ENCODE measurements around the gene FHIT.

The FHIT gene

DNA sequence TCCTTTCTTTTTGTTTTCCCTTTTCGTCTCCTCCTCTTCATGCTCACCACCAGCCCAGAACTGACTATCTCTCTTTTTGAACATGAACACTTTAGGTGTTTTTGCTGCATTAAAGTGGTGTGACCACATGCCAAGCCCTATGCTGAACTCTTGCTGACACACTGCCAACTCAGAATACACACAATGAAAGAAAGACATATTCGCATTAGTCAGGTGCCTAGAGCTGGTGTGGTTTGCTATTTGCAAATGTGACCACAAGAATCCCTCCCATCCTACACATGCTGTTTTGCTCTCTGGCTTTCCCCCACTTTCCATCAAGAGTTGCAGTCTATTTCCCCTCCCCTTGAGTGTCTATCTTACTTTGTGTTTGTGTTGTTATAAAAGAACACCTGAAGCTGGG lies 1233.6 kb downstream of the FHIT start:
- DNase-seq = no peak

DNA sequence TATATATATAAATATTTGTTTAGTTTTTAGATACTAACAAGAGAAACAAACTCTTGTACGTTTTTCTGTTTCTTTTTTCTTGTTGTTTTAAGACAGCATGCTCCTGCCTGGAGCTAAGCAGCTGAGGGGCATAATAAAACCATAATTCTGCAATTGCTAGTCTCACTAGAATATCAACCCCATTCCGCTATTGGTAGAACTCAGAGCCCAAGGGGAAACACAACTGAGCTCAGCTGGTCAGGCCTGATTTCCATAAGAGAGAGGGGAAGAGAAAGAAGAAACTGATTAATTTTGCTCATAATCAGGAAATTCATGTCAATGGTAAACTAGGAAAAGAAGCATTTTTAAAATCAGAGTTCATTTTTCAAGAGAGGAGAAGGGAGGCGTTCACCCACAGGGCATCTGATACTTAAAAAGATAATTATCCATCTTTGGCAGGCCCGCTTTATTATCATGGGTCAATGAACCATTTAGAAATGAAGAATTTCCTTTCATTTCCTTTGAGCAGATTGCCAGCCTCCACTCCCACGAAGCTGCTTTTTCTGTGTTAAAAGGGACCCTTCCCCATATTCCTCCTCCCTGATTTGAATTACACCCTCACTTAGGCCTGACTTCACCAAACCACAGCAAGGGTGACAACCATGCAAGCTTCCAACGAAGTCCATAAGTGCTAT lies 1236.1 kb downstream of the FHIT start:
- DNase-seq = peak; percentile 74

DNA sequence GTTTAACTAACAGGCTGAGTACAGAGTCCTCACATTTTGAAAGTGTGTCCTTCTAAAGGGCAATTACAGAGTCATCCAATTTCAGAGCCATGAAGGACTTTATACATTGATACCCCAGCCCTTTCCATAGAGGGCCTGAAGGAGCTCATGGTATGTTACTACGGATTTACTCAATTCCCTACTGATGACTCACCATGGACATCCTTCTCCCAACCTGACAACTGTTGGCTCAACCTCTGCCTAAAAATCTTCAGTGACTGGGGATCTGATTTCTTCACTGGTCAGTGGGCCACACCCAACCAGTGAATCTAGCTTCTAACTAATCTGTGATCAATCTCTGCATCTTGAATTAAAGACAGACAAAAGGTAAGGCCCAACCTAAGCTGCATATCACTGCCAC lies 1238.0 kb downstream of the FHIT start:
- DNase-seq = no peak

DNA sequence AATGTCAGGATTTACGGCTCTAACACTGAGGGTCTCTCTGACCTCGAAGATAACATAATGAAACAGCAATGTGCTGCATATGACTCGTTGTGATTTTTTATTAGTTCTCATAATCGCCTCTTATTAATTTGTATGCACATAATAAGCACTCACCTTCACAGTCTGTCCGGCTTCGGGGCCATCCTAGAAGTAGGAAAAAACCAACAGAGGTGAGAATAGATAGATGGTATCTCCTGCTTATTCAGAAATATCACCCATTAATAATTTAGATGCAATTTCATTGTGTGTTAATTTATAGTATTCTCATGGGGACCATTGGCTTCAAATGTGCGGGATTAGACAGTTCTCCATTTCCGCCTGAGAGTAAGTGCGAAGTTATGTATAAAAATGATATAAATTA lies 1240.0 kb downstream of the FHIT start:
- DNase-seq = no peak

DNA sequence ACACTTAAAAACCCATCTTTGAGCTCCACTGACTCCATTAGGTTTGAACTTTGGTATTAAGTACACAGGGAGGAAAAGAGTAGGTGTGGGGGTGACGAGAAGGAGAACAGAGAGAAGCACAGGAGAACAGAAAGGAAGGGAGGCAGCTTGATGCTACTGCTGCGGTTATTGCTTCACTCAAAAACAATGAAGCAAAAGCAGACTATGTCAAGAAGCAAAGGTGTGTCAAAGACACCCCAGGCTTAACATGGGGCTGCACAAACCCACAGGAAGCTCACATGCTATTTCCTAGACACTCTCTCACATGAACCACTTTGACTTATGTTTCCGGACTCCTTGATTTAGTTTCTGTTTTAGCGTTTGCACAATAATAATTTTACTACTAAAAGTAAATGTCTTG lies 1240.5 kb downstream of the FHIT start:
- DNase-seq = no peak

DNA sequence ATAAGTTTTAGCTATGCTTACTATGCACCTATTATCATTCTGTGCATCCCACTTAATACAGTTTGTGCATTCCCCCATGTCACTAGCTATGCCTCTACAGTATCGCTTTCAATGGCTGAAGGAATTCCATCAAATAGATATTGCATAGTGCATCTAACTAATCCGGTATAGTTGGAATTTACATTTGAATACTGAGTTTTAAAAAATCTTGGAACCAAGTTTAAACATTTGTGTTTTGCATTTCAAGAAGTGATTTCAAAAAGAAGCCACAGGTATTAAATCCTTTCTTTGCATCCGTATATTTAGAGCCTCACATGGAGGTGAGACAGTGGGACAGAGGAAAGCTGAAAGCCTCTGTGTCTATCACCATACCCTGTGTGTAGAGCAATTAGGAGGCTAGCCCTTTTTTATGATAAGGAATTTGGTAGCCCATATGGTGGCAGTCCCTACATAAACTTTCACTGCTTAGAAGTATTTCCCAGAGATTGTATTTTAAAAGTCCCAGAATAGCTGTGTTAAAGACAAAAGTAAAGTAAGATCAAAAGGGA lies 1241.2 kb downstream of the FHIT start:
- peak; percentile 3 for DNase-seq

DNA sequence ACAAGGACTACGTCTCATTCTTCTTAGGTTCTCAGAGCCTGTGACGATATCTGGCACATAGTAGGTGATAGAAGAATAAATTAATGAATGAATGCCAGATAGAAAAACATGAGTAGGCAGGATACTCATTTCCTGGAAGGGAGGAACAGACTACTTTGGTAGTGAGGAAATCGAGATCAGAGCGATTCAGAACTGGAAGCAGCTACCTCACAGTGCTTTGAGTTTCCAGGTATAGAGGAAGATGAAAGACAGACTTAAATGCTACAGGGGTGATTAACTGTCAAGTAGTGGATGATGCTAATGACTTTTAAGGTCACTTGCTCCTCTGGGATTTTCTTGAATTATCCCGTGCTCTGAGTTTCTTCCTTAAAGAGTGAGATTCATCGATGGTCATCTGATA lies 1249.9 kb downstream of the FHIT start:
- peak; percentile 3 for DNase-seq

DNA sequence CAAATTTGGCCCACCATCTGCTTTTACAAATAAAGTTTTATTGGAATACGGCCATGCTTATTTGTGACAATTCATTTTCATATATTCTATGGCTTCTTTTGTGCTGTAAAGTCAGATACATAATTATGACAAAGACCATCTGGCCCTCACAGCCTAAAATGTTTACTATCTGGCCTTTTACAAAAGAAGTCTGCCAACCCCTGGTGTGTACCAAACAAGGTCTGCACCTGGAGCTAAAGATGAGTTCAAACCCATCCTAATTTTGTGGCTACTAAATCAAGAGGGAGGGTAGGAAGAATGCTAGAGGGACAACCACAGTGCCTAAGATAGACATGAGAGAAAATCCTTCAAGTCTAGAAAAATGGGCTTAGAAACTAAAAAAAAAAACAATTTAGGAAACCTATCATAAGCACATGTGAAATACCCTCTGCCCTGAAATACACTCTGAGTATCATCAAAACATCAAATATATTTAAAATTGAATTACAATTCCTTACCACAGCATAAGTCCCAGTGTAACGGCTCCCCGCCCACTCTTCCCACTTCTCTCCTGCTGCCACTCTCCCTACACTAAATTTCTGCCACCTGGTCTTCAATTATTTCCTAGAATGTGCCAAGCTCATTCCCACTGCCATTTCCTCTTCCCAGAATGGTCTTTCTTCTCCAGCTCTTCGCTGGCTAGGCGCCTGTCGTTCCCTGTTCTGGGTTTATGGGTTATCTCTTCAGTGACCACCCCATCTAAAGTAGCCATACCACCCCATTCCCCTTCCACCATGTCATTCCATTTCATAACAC lies 1250.7 kb downstream of the FHIT start:
- DNase-seq = peak; percentile 95

DNA sequence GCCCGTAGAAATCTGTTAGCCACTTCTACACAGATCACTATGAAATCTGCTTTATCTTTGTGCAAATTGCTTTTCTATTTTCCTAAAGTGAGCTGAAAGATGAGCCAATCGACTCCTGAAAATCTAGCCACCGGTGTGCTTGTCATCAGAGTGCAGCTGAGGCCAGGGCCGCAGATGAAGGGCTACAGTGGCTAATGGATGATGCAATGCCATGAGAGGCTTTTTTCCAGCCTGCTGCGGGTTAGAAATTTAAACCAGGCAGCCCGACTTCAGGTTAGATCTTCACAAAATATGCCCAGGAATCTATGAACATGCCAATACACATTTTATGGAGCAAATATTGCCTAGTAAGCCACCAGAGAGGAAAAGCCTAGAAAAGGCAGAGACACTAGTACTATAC lies 1253.2 kb downstream of the FHIT start:
- peak; percentile 22 for DNase-seq

DNA sequence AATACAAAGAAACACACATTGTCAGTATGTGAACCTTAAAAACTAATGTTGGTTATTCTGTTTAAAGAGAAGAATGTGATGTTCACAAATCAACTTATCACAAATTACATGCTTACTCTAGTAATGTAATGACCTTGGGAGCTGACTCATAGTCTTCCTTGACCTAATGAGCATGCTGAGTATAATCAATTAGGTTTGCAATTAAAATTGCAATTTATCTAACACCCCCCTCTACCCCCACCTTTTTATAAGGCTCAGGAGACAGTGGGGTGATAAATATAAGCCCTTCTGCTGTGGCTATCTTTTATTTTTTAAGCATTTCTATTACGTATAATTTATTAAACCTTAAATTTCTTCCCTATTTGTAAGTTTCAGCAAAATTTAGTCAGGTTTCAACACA lies 1253.7 kb downstream of the FHIT start:
- DNase-seq = peak; percentile 18

DNA sequence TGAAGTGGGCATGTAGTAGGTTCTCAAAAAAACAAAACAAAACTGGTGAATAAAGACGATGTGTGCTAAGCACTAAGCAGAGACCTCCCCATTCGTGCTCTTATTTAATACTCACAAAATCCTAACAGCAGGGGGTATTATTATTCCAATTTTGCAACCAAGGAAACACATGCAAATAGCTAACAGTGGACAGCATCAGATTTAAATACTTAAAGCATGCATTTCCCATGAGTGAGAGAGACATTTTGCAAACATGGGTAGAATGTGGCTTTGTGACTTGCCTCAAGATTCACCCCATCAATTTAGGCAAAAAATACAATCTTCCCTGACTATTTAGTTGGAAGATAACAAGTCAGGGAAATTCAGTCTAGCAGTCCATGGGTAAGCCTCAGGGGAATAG lies 1255.2 kb downstream of the FHIT start:
- DNase-seq = no peak

DNA sequence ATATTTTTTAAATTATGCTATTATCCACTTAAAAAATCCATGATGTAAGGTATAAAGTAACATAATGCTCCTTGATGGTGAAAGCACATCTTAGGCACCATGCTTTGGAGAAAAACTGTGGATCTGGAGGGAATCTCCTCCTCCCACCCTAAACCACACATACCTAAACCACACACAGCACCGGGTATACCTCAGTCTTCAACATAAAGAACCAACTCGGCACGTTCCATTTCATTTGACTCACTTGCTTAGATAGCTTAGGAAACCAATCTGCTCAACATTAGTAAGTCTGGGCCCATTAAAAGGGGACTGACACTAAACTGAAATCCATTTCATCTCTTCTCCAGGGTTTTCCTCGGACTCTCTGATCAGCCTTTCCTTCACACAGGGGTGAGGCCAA lies 1255.7 kb downstream of the FHIT start:
- no peak for DNase-seq

DNA sequence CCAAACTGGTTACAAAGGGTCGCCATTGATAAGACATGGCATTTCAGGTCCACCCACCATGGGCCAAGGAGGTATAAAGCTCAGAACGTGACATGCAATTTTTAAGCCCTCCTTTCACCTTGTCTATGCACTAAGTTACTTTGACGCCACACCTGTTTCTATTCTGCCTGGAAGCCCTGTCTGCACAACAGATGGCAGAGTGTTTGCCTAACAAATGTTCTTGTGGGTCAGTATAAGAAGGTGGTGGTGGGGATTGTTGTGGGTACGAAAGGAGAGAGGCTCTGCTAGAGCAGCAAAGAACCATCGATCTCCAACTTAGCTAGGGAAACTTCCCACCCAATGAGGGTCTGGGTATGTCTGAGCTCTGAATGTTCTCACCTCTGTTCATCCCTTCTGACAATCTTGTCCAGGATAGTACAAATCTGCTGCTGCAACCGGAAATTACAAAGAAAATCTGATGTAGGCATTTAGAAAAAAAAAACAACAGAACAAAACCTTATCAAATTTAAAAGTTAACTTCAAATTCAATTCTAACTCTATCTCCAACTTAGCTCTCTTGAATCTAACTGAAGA lies 1256.4 kb downstream of the FHIT start:
- peak; percentile 77 for DNase-seq

DNA sequence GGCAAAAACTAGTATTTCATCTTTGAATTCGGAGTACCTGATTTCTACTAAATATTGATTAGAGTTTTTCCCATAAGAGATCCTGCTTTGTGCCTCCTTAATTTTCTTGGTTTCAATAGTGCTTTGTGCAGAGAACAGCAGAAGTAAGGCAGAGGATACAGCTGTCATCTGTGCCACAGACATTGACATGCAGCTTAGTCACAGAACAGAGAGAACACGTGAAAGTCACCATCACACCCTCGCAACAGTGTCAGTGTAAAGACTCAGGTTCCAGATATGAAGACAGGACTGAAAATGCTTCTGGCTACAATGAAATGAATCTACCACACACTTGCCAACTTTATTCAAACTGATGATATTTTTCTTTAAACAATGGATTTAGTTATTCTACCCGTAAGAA lies 1258.7 kb downstream of the FHIT start:
- DNase-seq = no peak

DNA sequence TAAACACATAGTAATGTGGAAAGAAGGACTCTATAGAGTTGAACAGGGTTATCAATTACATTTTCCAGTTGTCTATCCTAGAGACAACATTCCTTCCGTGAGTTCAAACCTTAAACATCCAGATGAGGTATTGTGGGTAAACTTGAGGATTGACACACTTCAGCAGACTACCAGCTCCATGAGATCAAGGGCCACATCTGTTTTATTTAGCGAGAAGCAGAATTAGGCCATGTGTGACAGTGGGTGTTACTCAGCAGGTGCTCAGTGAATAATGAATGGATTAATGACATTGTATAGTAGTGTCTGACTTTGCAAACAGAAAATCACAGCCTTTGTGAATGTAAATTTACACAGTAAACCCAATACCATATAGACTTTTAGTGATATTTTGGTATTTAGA lies 1260.3 kb downstream of the FHIT start:
- DNase-seq = peak; percentile 84

DNA sequence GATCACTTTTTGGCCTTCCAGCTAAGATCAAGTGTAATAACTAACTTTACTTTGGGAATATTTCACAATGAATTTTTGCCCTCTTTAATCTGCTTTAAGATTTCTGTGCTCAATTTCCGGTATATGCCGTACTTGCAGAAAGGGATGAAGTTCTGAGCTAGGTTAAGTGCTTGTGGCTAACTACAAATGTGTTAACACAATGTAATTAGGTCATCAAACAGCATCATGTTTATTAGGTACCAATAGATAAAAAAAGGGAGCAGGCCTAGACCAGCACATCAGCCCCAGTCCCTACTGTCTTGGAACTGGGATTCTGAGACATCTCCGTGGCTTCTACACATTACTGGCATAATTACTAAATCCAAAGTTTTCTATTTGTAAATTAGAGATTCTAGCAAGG lies 1268.7 kb downstream of the FHIT start:
- no peak for DNase-seq

DNA sequence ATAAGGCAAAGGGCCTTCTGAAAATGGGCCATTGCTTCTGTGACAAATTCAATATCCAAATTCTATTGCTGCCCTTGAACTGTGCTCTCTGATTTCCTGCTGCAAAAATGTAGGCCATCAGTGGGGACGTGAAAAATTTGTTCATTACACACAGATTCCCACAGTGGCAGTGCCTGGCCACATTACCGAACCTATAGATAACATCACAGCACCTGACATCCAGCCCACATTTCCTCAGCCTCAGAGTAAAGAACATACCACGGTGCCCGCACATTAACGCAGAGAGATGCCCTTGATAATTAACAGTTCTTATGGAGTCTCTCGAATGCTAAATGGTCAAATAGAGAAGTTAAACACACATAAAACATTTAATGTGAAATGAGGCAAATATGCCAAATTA lies 1269.9 kb downstream of the FHIT start:
- no peak for DNase-seq

DNA sequence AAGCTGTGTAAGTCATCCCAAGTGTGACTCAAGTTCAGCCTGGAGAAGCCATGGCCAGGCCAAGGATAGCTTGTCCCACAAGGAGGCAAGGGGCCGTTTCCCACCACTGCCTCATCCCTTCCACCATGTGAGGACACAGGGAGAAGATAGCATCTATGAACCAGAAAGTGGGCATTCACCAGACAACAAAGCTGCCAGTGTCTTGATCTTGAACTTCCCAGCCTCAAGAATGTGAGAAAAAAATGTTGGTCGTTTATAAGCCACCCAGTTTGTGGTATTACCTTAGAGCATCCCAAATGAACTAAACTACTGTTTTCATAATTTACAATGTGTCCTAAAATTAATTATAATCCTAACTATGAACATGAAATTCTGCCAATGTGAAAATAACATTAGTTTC lies 1270.7 kb downstream of the FHIT start:
- no peak for DNase-seq

DNA sequence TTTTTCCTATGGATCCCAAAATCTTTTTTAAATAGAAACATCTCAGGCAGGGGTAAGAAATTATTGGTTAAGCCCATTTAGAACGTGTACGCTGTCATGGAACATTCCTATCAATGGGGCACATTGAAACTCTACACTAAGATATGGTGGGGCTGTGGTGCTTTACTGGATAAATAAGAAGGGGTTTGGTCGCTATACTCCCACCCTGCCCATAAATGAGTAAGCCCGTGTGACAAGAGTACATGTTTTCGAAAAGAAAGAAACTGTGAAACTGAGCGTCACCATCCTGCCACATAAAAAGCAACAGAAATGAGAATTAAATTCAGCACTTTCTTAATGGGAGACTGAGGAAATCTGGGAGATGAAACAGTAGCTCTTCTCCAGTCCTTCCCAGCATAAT lies 1271.7 kb downstream of the FHIT start:
- DNase-seq = no peak

DNA sequence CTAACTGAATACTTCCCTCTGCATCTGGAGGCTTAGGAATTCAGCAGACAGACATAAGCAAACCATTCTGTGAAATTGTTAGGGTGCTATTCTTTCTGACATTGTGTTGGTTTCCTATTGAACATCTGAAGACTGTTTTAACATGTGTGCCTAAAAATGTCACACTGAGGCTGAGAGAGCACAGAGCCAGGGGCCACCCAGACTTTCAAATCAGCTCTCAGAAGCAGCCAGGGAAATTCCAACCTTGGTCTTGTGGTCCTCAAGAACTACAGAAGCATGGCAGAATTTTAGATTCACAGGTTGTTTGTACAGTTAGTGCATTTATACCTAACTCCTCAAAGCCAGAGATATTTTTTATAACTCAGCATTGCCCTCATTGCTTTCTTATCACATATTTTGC lies 1272.3 kb downstream of the FHIT start:
- no peak for DNase-seq

DNA sequence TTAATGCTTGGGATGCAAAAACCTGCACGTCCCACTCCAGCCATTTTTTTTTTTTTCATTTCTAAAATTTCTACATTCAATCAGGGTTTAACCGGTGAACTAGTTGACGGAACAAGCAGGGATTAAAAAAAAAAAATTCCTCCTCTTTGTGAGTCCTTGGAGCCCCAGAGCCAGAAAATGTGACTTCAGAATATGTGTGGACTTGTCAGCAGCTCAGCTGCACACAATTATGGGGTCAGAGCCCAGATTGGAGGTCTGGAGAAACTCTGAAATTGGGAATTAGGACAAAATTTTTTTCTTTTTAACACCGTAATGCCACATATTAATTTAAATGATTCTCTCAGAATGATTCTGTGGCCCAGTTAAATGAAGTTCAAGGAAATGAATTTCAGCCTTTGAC lies 1280.5 kb downstream of the FHIT start:
- no peak for DNase-seq

DNA sequence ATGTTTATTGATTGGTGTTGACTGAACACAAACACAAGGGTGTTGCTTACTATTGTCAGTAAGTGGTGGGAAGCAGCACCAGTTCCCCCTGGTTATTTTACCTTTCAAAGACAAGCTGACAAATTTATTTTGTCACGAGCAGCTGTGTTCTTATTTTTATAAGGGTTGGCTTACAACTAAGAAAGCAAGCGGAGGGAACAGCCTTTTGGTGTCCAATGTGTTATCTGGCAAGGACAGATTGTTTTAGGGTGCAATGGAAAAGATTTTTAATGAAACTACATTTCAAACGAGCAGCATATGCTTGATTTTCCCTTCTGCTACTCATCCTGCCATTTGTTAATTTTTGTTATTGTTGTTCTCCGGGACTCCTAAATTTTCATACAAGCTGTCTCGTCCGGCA lies 1280.9 kb downstream of the FHIT start:
- DNase-seq = no peak

DNA sequence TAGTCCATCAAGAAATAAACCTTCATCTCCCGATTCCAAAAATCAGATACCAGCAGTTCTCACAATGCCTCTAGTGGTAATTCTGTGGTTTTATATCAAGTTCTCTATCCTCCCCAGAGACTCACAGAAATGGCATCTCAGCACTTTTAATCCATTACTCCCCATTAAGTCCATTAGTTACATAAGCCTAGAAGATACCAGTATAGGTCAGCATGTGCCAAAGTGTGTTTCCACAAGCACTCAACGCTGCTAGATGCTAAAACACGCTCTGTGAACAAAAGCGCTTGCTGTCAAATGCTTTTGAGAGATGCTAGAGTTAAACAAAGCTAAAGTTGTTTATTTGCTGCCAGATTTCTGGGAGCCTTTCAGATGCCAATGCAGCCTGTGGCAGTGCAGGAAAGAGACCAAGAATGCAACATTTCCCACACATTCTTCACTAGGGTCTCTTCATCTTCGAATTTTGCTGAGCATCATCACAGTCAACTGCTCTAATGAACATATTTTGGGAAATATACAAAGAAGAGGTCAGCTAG lies 1282.7 kb downstream of the FHIT start:
- no peak for DNase-seq

DNA sequence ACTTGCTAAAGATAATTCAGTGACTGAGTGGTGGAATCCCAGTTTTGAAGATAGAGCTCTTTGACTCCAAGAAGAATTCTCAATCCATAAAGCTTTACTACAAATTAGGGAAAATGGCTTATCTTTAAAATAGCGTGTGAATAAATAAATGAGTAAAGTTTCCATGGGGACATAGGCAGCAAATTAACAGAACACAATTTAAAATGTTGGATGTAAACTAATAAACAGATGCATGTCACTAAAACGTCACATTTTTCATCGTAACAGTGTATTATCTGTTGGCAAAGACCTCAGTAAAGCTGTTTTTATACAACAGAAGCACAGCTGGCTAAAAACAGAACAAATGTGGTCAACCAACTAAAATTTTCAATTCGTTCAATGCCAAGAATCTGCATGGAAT lies 1287.6 kb downstream of the FHIT start:
- no peak for DNase-seq
